PC-9 (cell line): ENCODE data around the gene CDK11B. TPM values are rescaled to one million over a fixed set of nuclear protein-coding genes. Genes with fewer than 3 reads are reported as not detected.
"Not testable (repeated sequence)": the region's sequence is repeated elsewhere in the genome, so short reads cannot be mapped to it uniquely, and the experiment has no call there.

Experiments
- BruUV-seq: library from RNA; stranded (reverse); fragments of 400-500 nt; replicated peaks from 2 replicates; lab custom pipeline; 2021; lab: Mats Ljungman, UMichigan
- CTCF ChIA-PET: fragments of 300-600 bp; sonication (Branson Sonifier 250); formaldehyde crosslinking; loops from one replicate; lab custom pipeline; 2022; ENCODE audit warnings: antibody characterized with exemption; lab: Charles Lee
- POLR2A ChIA-PET: fragments of 300-600 bp; sonication (Branson Sonifier 250); formaldehyde crosslinking; loops from one replicate; lab custom pipeline; 2022; ENCODE audit warnings: antibody characterized with exemption; ENCODE audit not compliant: unreplicated experiment; lab: Charles Lee
- DNase-seq, 2 experiments: peaks; one replicate each; pipeline versions ENCODE4 v3.0.0 to v3.0.0-alpha.2; 2015 to 2022; ENCODE audit warnings: mixed read lengths in 1 of 2
- H2AFZ ChIP-seq: fragments of 200-600 bp; sonication (generic); 2 replicates; pipeline ENCODE4 v1.8.1; 2017; ENCODE audit warnings: antibody characterized with exemption
- H3F3A ChIP-seq: fragments of 200-600 bp; sonication (generic); 2 replicates; pipeline ENCODE4 v1.8.1; 2017; ENCODE audit warnings: antibody characterized with exemption, mild to moderate bottlenecking, low read depth; ENCODE audit not compliant: insufficient read depth
- H3K27ac ChIP-seq: fragments of 200-600 bp; sonication (generic); 2 replicates; pipeline ENCODE4 v1.6.1; 2016; ENCODE audit warnings: mixed run types
- H3K27me3 ChIP-seq: fragments of 200-600 bp; sonication (generic); 2 replicates; pipeline ENCODE4 v1.6.1; 2016; ENCODE audit warnings: low read depth, mixed run types; ENCODE audit not compliant: insufficient read depth
- H3K36me3 ChIP-seq: fragments of 200-600 bp; sonication (generic); 2 replicates; pipeline ENCODE4 v1.6.1; 2016; ENCODE audit warnings: low read depth, mixed run types
- H3K4me1 ChIP-seq: fragments of 200-600 bp; sonication (generic); replicated peaks from 2 replicates; pipeline ENCODE4 v1.6.1; 2016; ENCODE audit warnings: mixed run types; ENCODE audit not compliant: insufficient read depth
- H3K4me2 ChIP-seq: fragments of 200-600 bp; sonication (generic); 2 replicates; pipeline ENCODE4 v1.6.1; 2017; ENCODE audit warnings: mixed run types
- H3K4me3 ChIP-seq: fragments of 200-600 bp; sonication (generic); 2 replicates; pipeline ENCODE4 v1.6.1; 2016; ENCODE audit warnings: mixed run types
- H3K79me2 ChIP-seq: fragments of 200-600 bp; sonication (generic); 2 replicates; pipeline ENCODE4 v1.6.1; 2017; ENCODE audit warnings: low read depth, mixed run types
- H3K9me2 ChIP-seq: fragments of 200-600 bp; sonication (generic); 2 replicates; pipeline ENCODE4 v1.8.1; 2017; ENCODE audit warnings: mild to moderate bottlenecking; ENCODE audit not compliant: insufficient read depth
- H3K9me3 ChIP-seq: fragments of 200-600 bp; sonication (generic); 2 replicates; pipeline ENCODE4 v1.8.1; 2016; ENCODE audit warnings: low read depth; ENCODE audit not compliant: insufficient read depth
- H4K20me1 ChIP-seq: fragments of 200-600 bp; sonication (generic); 2 replicates; pipeline ENCODE4 v1.8.1; 2017; ENCODE audit not compliant: insufficient read depth
- intact Hi-C: fragments of 100-400 bp; cut with micrococcal nuclease; formaldehyde crosslinking; loops from one replicate; pipeline ENCODE4 v1.10.0; 2022; ENCODE audit not compliant: unreplicated experiment
- total RNA-seq: library from RNA; stranded (reverse); gene quantifications from 2 replicates; pipeline ENCODE4 v1.2.3, GENCODE V29; 2021

The CDK11B gene
- total RNA-seq, 1 experiment from 2014 or later, result 21.2 TPM

DNA sequence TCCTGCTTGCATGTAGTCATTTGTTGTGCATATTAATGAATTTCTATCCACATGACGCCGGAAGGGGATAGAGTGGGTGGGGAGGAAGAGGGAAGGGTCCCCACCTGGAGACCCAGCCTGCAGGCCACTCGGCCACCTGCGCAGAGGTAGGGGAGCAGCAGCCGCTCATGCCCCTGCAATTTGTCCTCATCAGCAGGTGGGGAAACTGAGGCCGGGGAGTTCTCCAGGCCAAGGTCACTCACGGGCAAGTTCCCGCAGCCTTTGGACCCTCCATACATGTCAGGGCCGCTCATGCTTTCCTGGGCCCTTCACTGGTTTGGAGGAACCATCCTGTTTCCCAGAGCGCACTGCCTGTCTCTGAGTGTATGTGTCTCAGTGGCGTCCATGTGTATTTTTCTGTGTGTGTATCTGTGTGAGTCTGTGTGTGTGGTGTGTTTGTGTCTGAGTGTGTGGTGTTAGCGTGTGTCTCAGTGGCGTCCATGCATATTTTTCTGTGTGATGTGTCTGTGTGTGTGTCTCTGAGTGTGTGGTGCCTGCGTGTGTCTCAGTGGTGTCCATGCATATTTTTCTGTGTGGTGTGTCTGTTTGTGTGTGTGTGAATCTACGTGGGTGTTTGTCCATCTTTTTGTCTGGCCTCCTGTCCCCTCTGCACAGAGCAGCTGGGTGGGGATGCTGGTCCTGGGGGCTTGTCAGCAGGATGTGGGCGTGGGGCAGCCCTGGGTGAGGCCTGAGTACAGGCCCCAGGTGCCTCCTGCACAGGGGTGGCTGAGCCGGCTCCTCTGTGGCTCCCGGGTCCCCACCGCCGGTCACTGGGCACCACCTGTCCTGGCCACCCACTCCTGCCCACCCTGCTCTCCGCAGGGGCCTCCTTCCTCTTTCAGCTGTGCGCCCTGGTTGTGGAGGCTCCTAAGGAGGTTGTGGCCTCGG is 37.9 kb upstream of the CDK11B start:
- DNase-seq, H3F3A ChIP-seq, H3K9me2 ChIP-seq, H3K4me1 ChIP-seq, H3K36me3 ChIP-seq, H3K27ac ChIP-seq, H2AFZ ChIP-seq, H3K79me2 ChIP-seq, BruUV-seq, H3K4me2 ChIP-seq, H4K20me1 ChIP-seq, H3K27me3 ChIP-seq, H3K9me3 ChIP-seq, H3K4me3 ChIP-seq, intact Hi-C loops, CTCF ChIA-PET: not testable (repeated sequence)
- POLR2A ChIA-PET, result interaction anchor here (0.7 kb wide), 1 partner anchor 392 kb away, joined by 5 read pairs; no protein-coding TSS in a partner anchor

- H2AFZ ChIP-seq, POLR2A ChIA-PET, H3K36me3 ChIP-seq, H3K27me3 ChIP-seq, H3F3A ChIP-seq, BruUV-seq, H4K20me1 ChIP-seq, CTCF ChIA-PET, H3K9me2 ChIP-seq, H3K9me3 ChIP-seq, H3K4me1 ChIP-seq, intact Hi-C loops: not testable (repeated sequence)
- peaks cover 16% of the 10 kb centered on the region for H3K79me2 ChIP-seq
- H3K4me2 ChIP-seq, result peak within 1 kb of the TSS; percentile 74
- DNase-seq, result peak; percentile 44 to 78
- peak within 1 kb of the TSS; percentile 51; the same call in 1 of the 2 replicates for H3K4me3 ChIP-seq
- H3K27ac ChIP-seq, result peak within 1 kb of the TSS; percentile 79
Measured at GRCh38 chr1:1692714-1693647, 34.2 kb upstream of the CDK11B start, which contains the start of gene SLC35E2B. TSS of gene SLC35E2B (minus strand) at chr1:1692795. CDS start at chr1:1676699, 16,096 bp downstream.

- H3F3A ChIP-seq, CTCF ChIA-PET, H2AFZ ChIP-seq, H3K27me3 ChIP-seq, intact Hi-C loops, H3K9me2 ChIP-seq, H3K36me3 ChIP-seq, H3K4me1 ChIP-seq, H3K9me3 ChIP-seq, H4K20me1 ChIP-seq, POLR2A ChIA-PET, BruUV-seq: not testable (repeated sequence)
- H3K79me2 ChIP-seq, result peaks cover 23% of the 10 kb centered on the region
- H3K27ac ChIP-seq, result peak overlapping the region; percentile 79
- peak in 1 of 2 experiments; percentile 40 for DNase-seq
- peak overlapping the region; percentile 51; the same call in 1 of the 2 replicates for H3K4me3 ChIP-seq
- H3K4me2 ChIP-seq, result peak overlapping the region; percentile 44; the same call in 1 of the 2 replicates
Measured at GRCh38 chr1:1692324-1692713, 33.5 kb upstream of the CDK11B start.

DNA sequence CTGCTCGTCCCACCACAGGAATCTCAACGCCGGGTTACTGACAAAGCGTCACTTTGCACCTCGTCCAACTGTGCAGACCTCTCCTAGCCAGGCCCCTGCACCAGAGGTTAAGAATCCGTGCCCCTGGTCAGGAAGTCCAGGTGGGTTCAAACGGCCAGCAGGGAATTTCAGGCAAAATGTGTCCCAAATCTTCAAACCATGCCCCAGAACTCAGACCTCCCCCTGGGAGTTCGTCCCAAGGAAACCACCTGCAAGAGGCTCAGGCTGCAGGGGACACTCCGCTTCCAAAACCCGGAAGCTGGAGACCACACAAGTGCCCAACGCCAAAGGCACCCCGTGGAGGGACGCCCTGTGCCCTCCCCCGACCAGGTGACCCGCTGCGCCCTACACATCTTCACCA is 32.6 kb upstream of the CDK11B start:
- peaks cover 12% of the 10 kb centered on the region for H3K4me1 ChIP-seq
- H3K27ac ChIP-seq, intact Hi-C loops, CTCF ChIA-PET, H3K36me3 ChIP-seq, H2AFZ ChIP-seq, H3K27me3 ChIP-seq, H3K9me2 ChIP-seq, H4K20me1 ChIP-seq, DNase-seq, H3K9me3 ChIP-seq, POLR2A ChIA-PET: not testable (repeated sequence)
- H3K4me2 ChIP-seq, result peak overlapping the region; percentile 74
- peaks cover 14% of the 10 kb centered on the region for H3F3A ChIP-seq
- TSS peak; percentile 54 for BruUV-seq
- H3K4me3 ChIP-seq, result peak overlapping the region; percentile 50; the same call in 1 of the 2 replicates
- H3K79me2 ChIP-seq, result peaks cover 27% of the 10 kb centered on the region

- H3K9me3 ChIP-seq, H4K20me1 ChIP-seq, H3K27me3 ChIP-seq, DNase-seq, POLR2A ChIA-PET, H3K4me3 ChIP-seq, H3K9me2 ChIP-seq, H3K27ac ChIP-seq, BruUV-seq, H2AFZ ChIP-seq, H3K4me2 ChIP-seq, H3K36me3 ChIP-seq, intact Hi-C loops, CTCF ChIA-PET: not testable (repeated sequence)
- Histone ChIP-seq H3K79me2 (peaks cover 41% of the 10 kb centered on the region), H3K4me1 (peaks cover 12% of the 10 kb centered on the region), H3F3A (peaks cover 21% of the 10 kb centered on the region)
Measured at GRCh38 chr1:1689526-1689925, 30.7 kb upstream of the CDK11B start.
